ENCODE measurements around the gene KIF21A.

The KIF21A gene

GRCh38 chr12:39383114-39383513 lies 59.8 kb downstream of the KIF21A start:
- DNase-seq = no peak

DNA sequence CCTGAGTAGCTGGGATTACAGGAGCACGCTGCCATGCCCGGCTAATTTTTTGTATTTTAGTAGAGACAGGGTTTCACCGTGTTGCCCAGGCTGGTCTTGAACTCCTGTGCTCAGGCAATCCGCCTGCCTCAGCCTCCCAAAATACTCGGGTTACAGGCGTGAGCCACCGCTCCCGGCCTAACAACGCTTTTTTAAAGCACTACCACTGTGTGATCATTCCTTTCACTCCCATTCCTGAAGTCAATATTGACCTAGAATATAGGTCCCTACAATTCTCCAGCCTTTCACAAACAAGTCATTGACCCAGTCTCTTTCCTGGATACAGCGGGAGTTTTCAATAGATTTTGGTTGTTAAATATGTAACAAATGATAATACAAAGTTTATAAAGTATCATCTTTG lies 62.8 kb downstream of the KIF21A start:
- DNase-seq = no peak

DNA sequence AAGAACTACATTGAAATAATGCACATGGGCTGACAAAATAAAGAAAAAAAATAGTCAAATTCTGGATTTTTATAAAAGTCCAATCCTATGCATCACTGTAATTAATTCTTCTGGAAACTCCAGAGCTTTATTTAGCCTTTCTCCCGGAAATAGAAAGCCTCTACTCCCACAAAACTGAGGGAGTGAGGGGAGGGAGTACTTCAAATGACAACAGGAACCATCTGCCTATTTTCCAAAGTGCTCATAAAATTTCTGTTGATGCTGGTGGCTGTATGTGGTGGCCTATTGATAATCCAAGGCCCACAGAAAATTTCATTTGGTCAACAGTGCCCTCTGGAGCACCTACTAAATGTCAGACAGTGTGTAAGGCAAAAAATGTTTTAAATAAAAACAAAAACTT lies 64.6 kb downstream of the KIF21A start:
- DNase-seq = no peak

DNA sequence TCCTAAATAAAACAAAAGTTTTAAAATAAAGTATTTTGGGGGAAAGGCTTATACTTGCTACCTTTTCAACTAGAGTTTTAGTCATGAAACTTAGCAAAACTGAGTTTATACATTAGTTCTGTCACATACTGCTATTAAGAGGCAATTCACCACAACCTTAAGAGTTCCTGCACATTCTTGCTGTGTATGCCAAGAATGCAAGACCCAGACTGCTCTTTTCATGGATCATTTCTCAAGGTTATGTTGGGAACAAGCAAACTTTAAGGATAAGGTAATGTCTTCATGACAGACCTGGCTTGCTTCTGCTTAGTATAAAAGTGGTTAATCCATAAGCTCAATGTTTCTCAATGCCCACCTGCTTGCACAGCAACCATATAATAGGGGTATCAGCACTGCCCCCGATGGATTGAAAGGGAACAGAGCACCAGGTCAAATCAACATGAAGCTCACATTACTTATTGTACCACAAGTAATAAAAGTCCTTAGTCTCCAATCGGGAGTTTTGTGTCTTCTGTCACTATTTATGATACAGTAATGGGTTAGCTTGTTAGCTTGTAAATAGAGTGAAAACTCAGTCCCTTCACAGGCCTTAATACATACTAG lies 67.6 kb downstream of the KIF21A start:
- no peak for DNase-seq

DNA sequence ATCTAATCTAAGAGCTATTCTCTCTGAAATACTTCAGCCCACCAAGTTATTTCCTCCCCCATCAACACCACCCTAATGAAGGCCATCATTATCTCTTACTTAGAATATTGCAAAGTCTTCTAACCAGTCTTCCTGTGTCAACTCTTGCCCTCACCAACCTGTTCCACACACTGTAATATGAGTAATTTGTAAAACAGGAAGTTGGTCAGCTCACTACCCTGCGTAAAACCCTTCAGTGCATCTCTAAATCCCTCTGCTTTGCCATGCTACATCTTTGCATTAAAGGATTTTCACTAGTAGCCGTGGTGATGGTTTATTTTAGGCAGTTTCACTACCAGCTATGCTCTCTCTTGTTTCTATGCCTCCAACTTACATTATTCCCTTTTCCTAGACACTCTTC lies 70.0 kb downstream of the KIF21A start:
- DNase-seq = no peak

DNA sequence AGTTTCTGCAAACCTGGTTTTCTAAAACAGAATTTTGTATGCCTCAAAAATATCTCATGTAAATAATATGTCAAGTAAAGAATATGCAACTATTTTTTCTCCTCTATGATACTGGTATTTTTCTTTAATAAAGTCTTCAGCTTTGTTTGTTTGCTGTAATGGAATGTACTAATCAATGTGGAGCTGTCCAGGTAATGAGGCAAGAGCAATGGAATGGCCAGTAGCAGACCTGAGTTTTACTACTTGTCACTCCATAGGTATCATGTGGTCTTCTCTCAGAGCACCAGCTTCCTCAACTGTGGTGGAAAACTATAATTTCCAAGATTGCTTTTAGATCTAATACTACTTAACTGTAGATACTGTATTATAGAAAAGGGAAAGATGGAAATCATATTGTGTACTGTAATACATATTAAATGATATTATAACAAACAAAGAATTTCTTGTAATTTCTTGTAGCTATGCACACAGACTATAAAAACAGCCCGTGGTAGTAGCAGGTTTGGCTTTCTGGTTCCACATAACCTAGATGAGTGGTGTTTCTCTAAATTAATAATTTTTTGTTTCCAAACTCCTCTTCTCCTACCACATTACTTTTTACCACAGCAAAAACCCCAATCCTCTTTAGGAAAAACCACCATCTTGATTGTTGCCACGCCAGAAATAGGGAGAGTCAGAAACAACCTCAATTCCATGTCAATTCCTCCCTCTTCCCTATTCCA lies 70.6 kb downstream of the KIF21A start:
- no peak for DNase-seq

GRCh38 chr12:39369756-39370155 lies 73.2 kb downstream of the KIF21A start:
- no peak for DNase-seq

DNA sequence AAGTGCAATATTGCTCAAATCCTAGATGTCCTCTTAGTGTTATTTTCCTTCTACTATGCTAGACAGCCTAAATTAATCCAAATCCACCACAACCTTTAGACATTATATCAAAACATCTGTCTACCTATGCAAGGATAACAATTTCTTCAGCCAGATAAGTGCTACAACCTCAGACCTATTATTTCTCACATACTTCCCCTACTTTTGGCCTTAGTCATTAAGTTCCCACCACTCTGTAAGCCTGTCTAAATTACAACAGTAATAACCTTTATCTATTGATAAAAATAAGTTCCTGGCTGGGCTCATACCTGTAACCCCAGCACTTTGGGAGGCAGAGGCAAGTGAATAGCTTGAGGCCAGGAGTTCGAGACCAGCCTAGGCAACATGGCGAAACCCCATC lies 74.0 kb downstream of the KIF21A start:
- no peak for DNase-seq

DNA sequence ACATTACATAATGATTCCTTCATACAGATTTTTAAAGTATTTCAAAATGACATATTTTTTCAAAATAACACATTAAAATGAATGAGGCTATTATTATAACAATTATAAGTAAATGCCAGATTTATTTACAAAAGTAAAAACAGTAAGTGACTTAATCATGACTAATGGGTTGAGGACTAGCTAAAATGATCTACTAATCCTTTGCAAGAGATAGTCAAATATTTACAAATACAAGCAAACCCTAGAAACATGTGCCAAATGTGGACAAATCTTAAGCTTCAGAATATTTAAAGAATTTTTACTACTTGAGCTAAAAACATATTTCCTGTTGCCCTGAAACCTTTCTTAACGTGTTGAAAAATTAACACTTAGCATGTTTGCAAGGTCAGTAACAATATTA lies 74.8 kb downstream of the KIF21A start:
- DNase-seq = no peak

- no peak for DNase-seq
Measured at GRCh38 chr12:39367494-39367893, 75.4 kb downstream of the KIF21A start.

GRCh38 chr12:39365364-39366001 lies 77.4 kb downstream of the KIF21A start:
- no peak for DNase-seq

DNA sequence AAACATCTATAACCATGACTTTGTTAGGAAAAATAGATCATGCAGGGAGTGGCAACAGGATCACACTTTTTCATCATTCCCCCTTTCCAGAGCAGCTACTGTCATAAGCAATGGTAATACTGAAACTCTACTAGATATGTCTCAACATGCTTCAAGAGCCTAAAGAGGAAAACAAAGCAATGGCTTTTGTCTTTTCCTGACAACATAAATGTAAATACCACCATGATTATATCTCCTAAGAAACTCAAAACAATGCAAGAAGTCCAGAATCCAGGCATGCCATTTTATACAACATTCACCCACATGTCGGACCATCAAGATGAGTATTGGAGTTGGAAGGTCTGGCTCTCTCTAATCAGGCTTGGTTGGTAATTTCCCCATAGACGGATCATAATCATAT lies 78.7 kb downstream of the KIF21A start:
- DNase-seq = no peak

DNA sequence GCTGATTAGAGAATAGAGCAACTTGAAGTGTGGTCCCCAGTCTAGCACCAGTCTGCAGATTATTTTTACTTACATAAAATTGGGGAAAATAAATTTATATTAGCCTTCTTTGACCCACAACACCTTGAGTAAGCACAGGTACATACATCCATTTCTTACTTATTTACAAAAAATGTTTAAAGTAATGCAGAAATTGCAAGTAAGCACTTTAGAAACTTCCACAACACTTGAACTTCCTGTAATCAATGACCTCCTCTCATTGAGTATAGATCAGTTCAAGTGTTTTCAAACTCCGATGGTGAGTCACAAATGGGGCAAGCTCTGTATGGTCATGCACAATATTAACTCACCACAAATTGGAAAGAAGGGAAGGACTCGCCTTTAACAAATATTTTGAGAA lies 83.3 kb downstream of the KIF21A start:
- DNase-seq = no peak

GRCh38 chr12:39357041-39357440 lies 85.9 kb downstream of the KIF21A start:
- DNase-seq = no peak

- DNase-seq = no peak
Measured at GRCh38 chr12:39355841-39356240, 87.1 kb downstream of the KIF21A start.

- DNase-seq = no peak
Measured at GRCh38 chr12:39354955-39355354, 88.0 kb downstream of the KIF21A start.

GRCh38 chr12:39352471-39353017 lies 90.4 kb downstream of the KIF21A start:
- no peak for DNase-seq

DNA sequence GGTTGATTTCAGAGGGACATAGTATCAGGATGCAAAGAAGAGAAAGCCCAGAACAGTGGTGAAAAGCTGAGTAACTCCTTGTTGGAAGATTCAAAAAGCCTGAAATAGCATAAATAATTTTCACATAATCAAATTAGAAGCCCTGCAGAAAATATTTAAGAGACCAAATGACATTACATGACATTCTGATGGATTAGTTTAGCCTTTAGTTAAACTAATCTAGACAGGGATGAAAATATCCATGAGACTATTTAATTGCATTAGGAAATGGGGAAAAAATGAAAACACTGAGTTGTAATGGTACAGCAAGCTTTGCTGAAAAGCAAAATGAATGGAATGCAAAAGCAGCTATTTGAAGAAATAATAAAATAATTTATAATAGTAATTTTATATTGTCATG lies 91.8 kb downstream of the KIF21A start:
- no peak for DNase-seq

- no peak for DNase-seq
Measured at GRCh38 chr12:39348941-39349626, 93.8 kb downstream of the KIF21A start.

- no peak for DNase-seq
Measured at GRCh38 chr12:39348523-39348922, 94.4 kb downstream of the KIF21A start.

DNA sequence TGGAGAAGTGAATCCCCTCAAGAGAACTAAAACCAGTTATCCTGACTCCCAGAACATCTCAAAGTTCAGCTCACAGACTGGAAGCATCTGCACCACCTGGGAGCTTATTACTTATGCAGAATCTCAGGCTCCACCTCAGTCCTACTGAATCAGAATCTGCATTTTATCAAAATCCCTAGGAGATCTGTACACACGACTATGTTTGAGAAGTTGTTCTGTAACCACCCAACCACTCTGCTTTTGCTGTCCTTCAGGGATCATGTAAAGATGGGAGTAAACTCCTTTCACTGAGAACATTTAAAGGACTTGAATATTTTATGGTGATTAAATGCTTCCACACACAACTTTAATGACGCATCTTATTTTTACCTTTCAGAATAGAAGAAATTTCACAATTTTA lies 98.0 kb downstream of the KIF21A start:
- DNase-seq = no peak

- DNase-seq = no peak
Measured at GRCh38 chr12:39343665-39344064, 99.3 kb downstream of the KIF21A start.

GRCh38 chr12:39341761-39342160 lies 101.2 kb downstream of the KIF21A start:
- DNase-seq = no peak

GRCh38 chr12:39341179-39341578 lies 101.7 kb downstream of the KIF21A start:
- no peak for DNase-seq
